GM19324 (cell line): ENCODE measurements around the gene DHFR.
"Not testable (repeated sequence)": the region's sequence is repeated elsewhere in the genome, so short reads cannot be mapped to it uniquely, and the experiment has no call there.

Experiments
- ATAC-seq: cut with Tn5 transposase; IDR thresholded peaks from one replicate; pipeline ENCODE4 v1.9.1; 2021; ENCODE audit warnings: mild to moderate bottlenecking, moderate library complexity; ENCODE audit not compliant: unreplicated experiment, low FRiP score

Gene DHFR

GRCh38 chr5:80600943-80601693 is 53.7 kb downstream of the DHFR start:
- ATAC-seq: no peak

- no peak for ATAC-seq
Observed at GRCh38 chr5:80597500-80597899, 57.3 kb downstream of the DHFR start.

- ATAC-seq: no peak
Observed at GRCh38 chr5:80594810-80595209, 60.0 kb downstream of the DHFR start.

- ATAC-seq: no peak
Observed at GRCh38 chr5:80592761-80593160, 62.0 kb downstream of the DHFR start.

- ATAC-seq: no peak
Observed at GRCh38 chr5:80592105-80592504, 62.7 kb downstream of the DHFR start.

- ATAC-seq: no peak
Observed at GRCh38 chr5:80591352-80591751, 63.4 kb downstream of the DHFR start.

- no peak for ATAC-seq
Observed at GRCh38 chr5:80590766-80591165, 64.0 kb downstream of the DHFR start.

GRCh38 chr5:80588858-80589540 is 65.8 kb downstream of the DHFR start:
- no peak for ATAC-seq

GRCh38 chr5:80584770-80585169 is 70.0 kb downstream of the DHFR start:
- ATAC-seq: no peak

- not testable (repeated sequence) for ATAC-seq
Observed at GRCh38 chr5:80580291-80580690, 74.5 kb downstream of the DHFR start.

GRCh38 chr5:80579050-80579449 is 75.7 kb downstream of the DHFR start:
- ATAC-seq: no peak

GRCh38 chr5:80577707-80578106 is 77.1 kb downstream of the DHFR start:
- no peak for ATAC-seq

- ATAC-seq: no peak
Observed at GRCh38 chr5:80576383-80576782, 78.4 kb downstream of the DHFR start.
